Measurements from ENCODE around the gene DGKG.

- TF ChIP-seq CTCF (IDR thresholded peaks at IDR 0.05) (no peak), EZH2 (IDR thresholded peaks at IDR 0.05; ENCODE audit: borderline replicate concordance, insufficient read depth, low read depth, low read length, poor library complexity, severe bottlenecking) (no peak)
These were observed 261.6 kb downstream of the DGKG start for GRCh38 chr3:186100398-186100797.

Measured in B cell (primary cell).